ENCODE data around the gene KCMF1.

The KCMF1 gene

GRCh38 chr2:84972207-84972783, 1.3 kb downstream of the KCMF1 start:
- TF ChIP-seq ZBTB44 (tag by site-specific recombination; IDR thresholded peaks at IDR 0.05) = no peak
- TF ChIP-seq ZIC2 (tag by site-specific recombination; IDR thresholded peaks at IDR 0.05) = no peak
- TF ChIP-seq ZNF239 (tag by site-specific recombination; IDR thresholded peaks at IDR 0.05) = no peak
- peak; percentile 34; the same call in 1 of the 2 replicates for TF ChIP-seq ZNF335 (tag by site-specific recombination; conservative IDR thresholded peaks at IDR 0.05)
- TF ChIP-seq ZNF660 (tag by site-specific recombination; IDR thresholded peaks at IDR 0.05) = no peak
- TF ChIP-seq ZBTB26 (tag by site-specific recombination; optimal IDR thresholded peaks at IDR 0.05) = peak; percentile 29
- CTCF ChIA-PET = interaction anchor here (0.9 kb wide), 1 partner anchor 46 kb away, joined by 5 read pairs; no protein-coding TSS in a partner anchor
- Histone ChIP-seq H3K9me3 (ENCODE audit: control insufficient read depth, insufficient read depth, low read depth, low read length) (no peaks in the 10 kb centered on the region), H3K27ac (ENCODE audit: extremely low read depth, low read depth, low read length) (peak overlapping the region; percentile 98), H3K4me3 (ENCODE audit: low read depth, low read length) (peak overlapping the region; percentile 86), H3K36me3 (ENCODE audit: control insufficient read depth in 2 of 2, insufficient read depth in 1 of 2, low read length in 2 of 2) (peaks cover 3 to 5% of the 10 kb centered on the region in 2 experiments; a peak in 2 of 3 replicates), H3K4me1 (ENCODE audit: control insufficient read depth, insufficient read depth, low read length) (peaks cover 10% of the 10 kb centered on the region)
- POLR2A ChIA-PET = interaction anchor here (0.5 to 6.6 kb wide), 6 partner anchors 10 to 52 kb away, joined by 3 to 59 read pairs (median 3); no protein-coding TSS in a partner anchor

- Histone ChIP-seq H3K4me1 (ENCODE audit: control insufficient read depth, insufficient read depth, low read length) (peaks cover 10% of the 10 kb centered on the region), H3K9me3 (ENCODE audit: control insufficient read depth, insufficient read depth, low read depth, low read length) (no peaks in the 10 kb centered on the region), H3K27ac (ENCODE audit: extremely low read depth, low read depth, low read length) (no peak overlapping the region), H3K4me3 (ENCODE audit: low read depth, low read length) (peak overlapping the region; percentile 86), H3K36me3 (ENCODE audit: control insufficient read depth in 2 of 2, insufficient read depth in 1 of 2, low read length in 2 of 2) (peaks cover 5 to 6% of the 10 kb centered on the region in 2 experiments; a peak in 2 of 3 replicates)
- CTCF ChIA-PET = interaction anchor here (0.9 kb wide), 1 partner anchor 47 kb away, joined by 5 read pairs; no protein-coding TSS in a partner anchor
- TF ChIP-seq CTCF (tag by site-specific recombination; IDR thresholded peaks at IDR 0.05) (no peak), PRDM1 (tag by site-specific recombination; IDR thresholded peaks at IDR 0.05) (peak; percentile 12; the same call in 1 of the 2 replicates)
- POLR2A ChIA-PET = interaction anchor here (0.9 to 6.6 kb wide), 2 partner anchors 13 to 26 kb away, joined by 3 to 59 read pairs; no protein-coding TSS in a partner anchor
Measured at GRCh38 chr2:84972932-84973331, 2.0 kb downstream of the KCMF1 start.

- TF ChIP-seq ZNF701 (tag by site-specific recombination; IDR thresholded peaks at IDR 0.05) = no peak
- TF ChIP-seq ZNF391 (tag by site-specific recombination; IDR thresholded peaks at IDR 0.05; ENCODE audit: borderline replicate concordance, low read depth) = no peak
- no peak for TF ChIP-seq ZNF549 (tag by site-specific recombination; IDR thresholded peaks at IDR 0.05)
- POLR2A ChIA-PET = interaction anchor here (0.7 kb wide), 1 partner anchor 33 kb away, joined by 5 read pairs; no protein-coding TSS in a partner anchor
- Histone ChIP-seq H3K27ac (ENCODE audit: extremely low read depth, low read depth, low read length) (no peak overlapping the region), H3K36me3 (ENCODE audit: control insufficient read depth in 2 of 2, insufficient read depth in 1 of 2, low read length in 2 of 2) (peaks cover 0 to 13% of the 10 kb centered on the region in 2 experiments; a peak in 1 of 3 replicates), H3K9me3 (ENCODE audit: control insufficient read depth, insufficient read depth, low read depth, low read length) (no peaks in the 10 kb centered on the region), H3K4me3 (ENCODE audit: low read depth, low read length) (no peak overlapping the region), H3K4me1 (ENCODE audit: control insufficient read depth, insufficient read depth, low read length) (peaks cover under 1% of the 10 kb centered on the region; the same call in 1 of the 2 replicates)
- CTCF ChIA-PET = interaction anchor here (0.7 to 1.2 kb wide), 3 partner anchors 54 to 370 kb away, joined by 3 to 4 read pairs (median 3); no protein-coding TSS in a partner anchor
Measured at GRCh38 chr2:84980263-84980983, 9.5 kb downstream of the KCMF1 start.
